ENCODE results near the gene TMEM263. TPM values are rescaled to one million over a fixed set of nuclear protein-coding genes. Genes with fewer than 3 reads are reported as not detected.

The TMEM263 gene
- total RNA-seq, 1 experiment from 2014 or later = 38.5 TPM

- Histone ChIP-seq H3K9ac (ENCODE audit: low read length) (peak overlapping the region; percentile 95), H3K36me3 (ENCODE audit: insufficient read depth, low read length) (no peaks in the 10 kb centered on the region), H3K27ac (ENCODE audit: low read length) (no peak overlapping the region), H3K4me2 (ENCODE audit: low read depth, low read length, poor library complexity, severe bottlenecking) (peak overlapping the region; percentile 79), H3K9me2 (replicated peaks; ENCODE audit: insufficient read depth, low read length) (no peaks in the 10 kb centered on the region), H3K27me3 (ENCODE audit: low read length) (no peaks in the 10 kb centered on the region), H4K20me1 (ENCODE audit: insufficient read depth, low read depth, low read length) (no peaks in the 10 kb centered on the region; the same call in 1 of the 2 replicates), H3K4me3 (ENCODE audit: low read length) (peak overlapping the region; percentile 98), H3K79me2 (ENCODE audit: low read length) (peaks cover 35% of the 10 kb centered on the region), H2AFZ (ENCODE audit: low read length) (peak overlapping the region; percentile 87), H3K9me3 (ENCODE audit: low read length) (no peaks in the 10 kb centered on the region), H3K4me1 (ENCODE audit: low read length) (peaks cover 28% of the 10 kb centered on the region)
- DNase-seq = peak; percentile 45
Observed at GRCh38 chr12:106954462-106955376, 988 bp upstream of the TMEM263 start.

GRCh38 chr12:106956048-106956578 lies 406 bp downstream of the TMEM263 start:
- H3K4me1 ChIP-seq (ENCODE audit: low read length) = peaks cover 28% of the 10 kb centered on the region
- H3K27me3 ChIP-seq (ENCODE audit: low read length) = no peaks in the 10 kb centered on the region
- peak overlapping the region; percentile 76; the same call in 1 of the 2 replicates for H2AFZ ChIP-seq (ENCODE audit: low read length)
- peaks cover 45% of the 10 kb centered on the region for H3K79me2 ChIP-seq (ENCODE audit: low read length)
- peak; percentile 86 for DNase-seq
- H3K27ac ChIP-seq (ENCODE audit: low read length) = peak overlapping the region; percentile 9; the same call in 1 of the 2 replicates
- H3K9ac ChIP-seq (ENCODE audit: low read length) = peak overlapping the region; percentile 95
- no peaks in the 10 kb centered on the region for H3K9me2 ChIP-seq (replicated peaks; ENCODE audit: insufficient read depth, low read length)
- no peaks in the 10 kb centered on the region for H3K36me3 ChIP-seq (ENCODE audit: insufficient read depth, low read length)
- H4K20me1 ChIP-seq (ENCODE audit: insufficient read depth, low read depth, low read length) = no peaks in the 10 kb centered on the region; the same call in 1 of the 2 replicates
- H3K4me3 ChIP-seq (ENCODE audit: low read length) = peak overlapping the region; percentile 98
- H3K4me2 ChIP-seq (ENCODE audit: low read depth, low read length, poor library complexity, severe bottlenecking) = peak overlapping the region; percentile 79
- H3K9me3 ChIP-seq (ENCODE audit: low read length) = no peaks in the 10 kb centered on the region

GRCh38 chr12:106957583-106957982 lies 1.9 kb downstream of the TMEM263 start:
- H3K36me3 ChIP-seq (ENCODE audit: insufficient read depth, low read length) = no peaks in the 10 kb centered on the region
- peak overlapping the region; percentile 95 for H3K9ac ChIP-seq (ENCODE audit: low read length)
- H3K79me2 ChIP-seq (ENCODE audit: low read length) = peaks cover 57% of the 10 kb centered on the region
- no peaks in the 10 kb centered on the region; the same call in 1 of the 2 replicates for H4K20me1 ChIP-seq (ENCODE audit: insufficient read depth, low read depth, low read length)
- no peaks in the 10 kb centered on the region for H3K9me2 ChIP-seq (replicated peaks; ENCODE audit: insufficient read depth, low read length)
- peak overlapping the region; percentile 24; the same call in 1 of the 2 replicates for H3K27ac ChIP-seq (ENCODE audit: low read length)
- peak overlapping the region; percentile 76; the same call in 1 of the 2 replicates for H2AFZ ChIP-seq (ENCODE audit: low read length)
- H3K4me2 ChIP-seq (ENCODE audit: low read depth, low read length, poor library complexity, severe bottlenecking) = peak overlapping the region; percentile 79
- H3K27me3 ChIP-seq (ENCODE audit: low read length) = no peaks in the 10 kb centered on the region
- no peaks in the 10 kb centered on the region for H3K9me3 ChIP-seq (ENCODE audit: low read length)
- H3K4me3 ChIP-seq (ENCODE audit: low read length) = peak overlapping the region; percentile 98
- peaks cover 28% of the 10 kb centered on the region for H3K4me1 ChIP-seq (ENCODE audit: low read length)
- DNase-seq = peak; percentile 43

- peak; percentile 24 for DNase-seq
- H3K9me3 ChIP-seq (ENCODE audit: low read length) = no peaks in the 10 kb centered on the region
- H3K4me1 ChIP-seq (ENCODE audit: low read length) = peaks cover 16% of the 10 kb centered on the region
- H3K4me2 ChIP-seq (ENCODE audit: low read depth, low read length, poor library complexity, severe bottlenecking) = no peak overlapping the region
- H4K20me1 ChIP-seq (ENCODE audit: insufficient read depth, low read depth, low read length) = no peaks in the 10 kb centered on the region; the same call in 1 of the 2 replicates
- H3K4me3 ChIP-seq (ENCODE audit: low read length) = no peak overlapping the region
- no peak overlapping the region for H2AFZ ChIP-seq (ENCODE audit: low read length)
- no peaks in the 10 kb centered on the region for H3K36me3 ChIP-seq (ENCODE audit: insufficient read depth, low read length)
- H3K27ac ChIP-seq (ENCODE audit: low read length) = no peak overlapping the region
- no peak overlapping the region for H3K9ac ChIP-seq (ENCODE audit: low read length)
- H3K9me2 ChIP-seq (replicated peaks; ENCODE audit: insufficient read depth, low read length) = no peaks in the 10 kb centered on the region
- no peaks in the 10 kb centered on the region for H3K27me3 ChIP-seq (ENCODE audit: low read length)
- peaks cover 84% of the 10 kb centered on the region for H3K79me2 ChIP-seq (ENCODE audit: low read length)
Observed at GRCh38 chr12:106960443-106960842, 4.7 kb downstream of the TMEM263 start.

GRCh38 chr12:106962286-106962685 lies 6.6 kb downstream of the TMEM263 start:
- H3K36me3 ChIP-seq (ENCODE audit: insufficient read depth, low read length) = no peaks in the 10 kb centered on the region
- no peaks in the 10 kb centered on the region for H3K9me3 ChIP-seq (ENCODE audit: low read length)
- DNase-seq = no peak
- no peak overlapping the region for H2AFZ ChIP-seq (ENCODE audit: low read length)
- H3K4me1 ChIP-seq (ENCODE audit: low read length) = peaks cover 15% of the 10 kb centered on the region
- no peak overlapping the region for H3K27ac ChIP-seq (ENCODE audit: low read length)
- no peak overlapping the region for H3K4me2 ChIP-seq (ENCODE audit: low read depth, low read length, poor library complexity, severe bottlenecking)
- H3K9ac ChIP-seq (ENCODE audit: low read length) = no peak overlapping the region
- H3K27me3 ChIP-seq (ENCODE audit: low read length) = no peaks in the 10 kb centered on the region
- no peaks in the 10 kb centered on the region for H3K9me2 ChIP-seq (replicated peaks; ENCODE audit: insufficient read depth, low read length)
- H4K20me1 ChIP-seq (ENCODE audit: insufficient read depth, low read depth, low read length) = no peaks in the 10 kb centered on the region; the same call in 1 of the 2 replicates
- H3K4me3 ChIP-seq (ENCODE audit: low read length) = no peak overlapping the region
- H3K79me2 ChIP-seq (ENCODE audit: low read length) = peaks cover 78% of the 10 kb centered on the region

- Histone ChIP-seq H2AFZ (ENCODE audit: low read length) (no peak overlapping the region), H4K20me1 (ENCODE audit: insufficient read depth, low read depth, low read length) (no peaks in the 10 kb centered on the region), H3K4me1 (ENCODE audit: low read length) (no peaks in the 10 kb centered on the region), H3K79me2 (ENCODE audit: low read length) (peaks cover 56% of the 10 kb centered on the region), H3K4me2 (ENCODE audit: low read depth, low read length, poor library complexity, severe bottlenecking) (no peak overlapping the region), H3K4me3 (ENCODE audit: low read length) (no peak overlapping the region), H3K36me3 (ENCODE audit: insufficient read depth, low read length) (0 out of 2 replicates have a peak, but pooled peaks cover 3% of the 10 kb centered on the region), H3K9me3 (ENCODE audit: low read length) (no peaks in the 10 kb centered on the region), H3K27me3 (ENCODE audit: low read length) (no peaks in the 10 kb centered on the region), H3K27ac (ENCODE audit: low read length) (no peak overlapping the region), H3K9ac (ENCODE audit: low read length) (no peak overlapping the region), H3K9me2 (replicated peaks; ENCODE audit: insufficient read depth, low read length) (no peaks in the 10 kb centered on the region)
- no peak for DNase-seq
Observed at GRCh38 chr12:106964526-106964925, 8.8 kb downstream of the TMEM263 start.

- no peaks in the 10 kb centered on the region for H3K9me2 ChIP-seq (replicated peaks; ENCODE audit: insufficient read depth, low read length)
- H3K79me2 ChIP-seq (ENCODE audit: low read length) = peaks cover 2% of the 10 kb centered on the region
- no peak overlapping the region for H3K9ac ChIP-seq (ENCODE audit: low read length)
- H3K27me3 ChIP-seq (ENCODE audit: low read length) = no peaks in the 10 kb centered on the region
- no peak overlapping the region for H2AFZ ChIP-seq (ENCODE audit: low read length)
- no peaks in the 10 kb centered on the region for H4K20me1 ChIP-seq (ENCODE audit: insufficient read depth, low read depth, low read length)
- peaks cover 25% of the 10 kb centered on the region for H3K36me3 ChIP-seq (ENCODE audit: insufficient read depth, low read length)
- H3K9me3 ChIP-seq (ENCODE audit: low read length) = no peaks in the 10 kb centered on the region
- no peak overlapping the region for H3K4me2 ChIP-seq (ENCODE audit: low read depth, low read length, poor library complexity, severe bottlenecking)
- no peak overlapping the region for H3K27ac ChIP-seq (ENCODE audit: low read length)
- H3K4me1 ChIP-seq (ENCODE audit: low read length) = no peaks in the 10 kb centered on the region
- no peak for DNase-seq
- no peak overlapping the region for H3K4me3 ChIP-seq (ENCODE audit: low read length)
Observed at GRCh38 chr12:106971065-106971464, 15.4 kb downstream of the TMEM263 start.

- H3K27ac ChIP-seq (ENCODE audit: low read length) = no peak overlapping the region
- no peaks in the 10 kb centered on the region for H3K27me3 ChIP-seq (ENCODE audit: low read length)
- no peak overlapping the region for H2AFZ ChIP-seq (ENCODE audit: low read length)
- H3K9me2 ChIP-seq (replicated peaks; ENCODE audit: insufficient read depth, low read length) = no peaks in the 10 kb centered on the region
- no peaks in the 10 kb centered on the region for H3K79me2 ChIP-seq (ENCODE audit: low read length)
- no peaks in the 10 kb centered on the region for H3K4me1 ChIP-seq (ENCODE audit: low read length)
- H3K4me3 ChIP-seq (ENCODE audit: low read length) = no peak overlapping the region
- no peak overlapping the region for H3K9ac ChIP-seq (ENCODE audit: low read length)
- no peaks in the 10 kb centered on the region for H4K20me1 ChIP-seq (ENCODE audit: insufficient read depth, low read depth, low read length)
- H3K36me3 ChIP-seq (ENCODE audit: insufficient read depth, low read length) = peaks cover 28% of the 10 kb centered on the region
- no peaks in the 10 kb centered on the region for H3K9me3 ChIP-seq (ENCODE audit: low read length)
- no peak overlapping the region for H3K4me2 ChIP-seq (ENCODE audit: low read depth, low read length, poor library complexity, severe bottlenecking)
- DNase-seq = no peak
Observed at GRCh38 chr12:106973545-106973944, 17.8 kb downstream of the TMEM263 start.
